SIG-M5 (cell line): ENCODE data around the gene CIROP.

Experiments used
- DNase-seq: peaks from one replicate; lab custom pipeline; 2025; lab: John Stamatoyannopoulos, UW

CIROP gene

GRCh38 chr14:23067847-23068788 is 36.7 kb downstream of the CIROP start:
- DNase-seq, result no peak

GRCh38 chr14:23066855-23067744 is 37.7 kb downstream of the CIROP start:
- DNase-seq, result no peak

- no peak for DNase-seq
Observed at GRCh38 chr14:23066368-23066767, 38.4 kb downstream of the CIROP start.

GRCh38 chr14:23063601-23064000 is 41.2 kb downstream of the CIROP start:
- no peak for DNase-seq

- DNase-seq, result no peak
Observed at GRCh38 chr14:23062002-23062401, 42.8 kb downstream of the CIROP start.

- DNase-seq, result no peak
Observed at GRCh38 chr14:23060536-23061260, 44.1 kb downstream of the CIROP start.

GRCh38 chr14:23058654-23059504 is 45.9 kb downstream of the CIROP start:
- no peak for DNase-seq

- no peak for DNase-seq
Observed at GRCh38 chr14:23057757-23058653, 46.8 kb downstream of the CIROP start.

- no peak for DNase-seq
Observed at GRCh38 chr14:23056956-23057756, 47.6 kb downstream of the CIROP start, which contains the start of gene CDH24. Gene CDH24 (minus strand): TSS chr14:23057520. CDS start chr14:23055733, 1,787 bp downstream.

GRCh38 chr14:23056145-23056955 is 48.4 kb downstream of the CIROP start:
- no peak for DNase-seq

- DNase-seq, result no peak
Observed at GRCh38 chr14:23055621-23056144, 49.1 kb downstream of the CIROP start.

- DNase-seq, result no peak
Observed at GRCh38 chr14:23055147-23055550, 49.6 kb downstream of the CIROP start.

- no peak for DNase-seq
Observed at GRCh38 chr14:23054000-23054811, 50.6 kb downstream of the CIROP start.

GRCh38 chr14:23053426-23053825 is 51.4 kb downstream of the CIROP start:
- no peak for DNase-seq

- no peak for DNase-seq
Observed at GRCh38 chr14:23052671-23053070, 52.1 kb downstream of the CIROP start.

GRCh38 chr14:23052182-23052623 is 52.6 kb downstream of the CIROP start:
- DNase-seq, result no peak
